GM20000 (cell line): Measurements from ENCODE around the gene MICAL1.

Experiments used
- DNase-seq: peaks from one replicate; pipeline ENCODE4 v3.0.0; 2012; ENCODE audit warnings: low spot score
- CTCF ChIP-seq: IDR thresholded peaks from 2 replicates; pipeline ENCODE4 v1.5.1; 2012; ENCODE audit warnings: mild to moderate bottlenecking, control low read depth; ENCODE audit errors: extremely low read depth, missing control alignments

The MICAL1 gene

GRCh38 chr6:109455437-109456110 is at the start of gene MICAL1:
TSS of gene MICAL1 (minus strand) at chr6:109455772. CDS start at chr6:109454196, 1,576 bp downstream.
- peak; percentile 89 for DNase-seq

GRCh38 chr6:109503327-109504224 is 48.0 kb upstream of the MICAL1 start:
- no peak for TF ChIP-seq CTCF
- DNase-seq: no peak

More at GRCh38 chr6:109455437-109456110, at the start of gene MICAL1:
- TF ChIP-seq CTCF: no peak

- DNase-seq: no peak
- no peak for TF ChIP-seq CTCF
Measured at GRCh38 chr6:109498936-109499335, 43.4 kb upstream of the MICAL1 start.

- DNase-seq: no peak
- no peak for TF ChIP-seq CTCF
Measured at GRCh38 chr6:109498052-109498451, 42.5 kb upstream of the MICAL1 start.

GRCh38 chr6:109496036-109496772 is 40.6 kb upstream of the MICAL1 start:
- no peak for TF ChIP-seq CTCF
- no peak for DNase-seq

GRCh38 chr6:109493865-109494264 is 38.3 kb upstream of the MICAL1 start:
- no peak for DNase-seq
- TF ChIP-seq CTCF: no peak
